MG63 (cell line): Measurements from ENCODE around the gene CCDC177. TPM values are rescaled to one million over a fixed set of nuclear protein-coding genes. Genes with fewer than 3 reads are reported as not detected.
"Not testable (repeated sequence)": the region's sequence is repeated elsewhere in the genome, so short reads cannot be mapped to it uniquely, and the experiment has no call there.

Experiments used
- DNase-seq: peaks from one replicate; pipeline ENCODE4 v3.0.0-alpha.2; 2020
- H3K27me3 ChIP-seq: fragments of 250-450 bp; sonication (Bioruptor Pico); 2 replicates; pipeline ENCODE4 v1.5.1; 2020; ENCODE audit warnings: mild to moderate bottlenecking, moderate library complexity
- H3K36me3 ChIP-seq: fragments of 250-450 bp; sonication (Bioruptor Pico); 2 replicates; pipeline ENCODE4 v1.5.1; 2020; ENCODE audit warnings: mild to moderate bottlenecking, moderate library complexity
- H3K4me3 ChIP-seq: fragments of 250-450 bp; sonication (Bioruptor Pico); 2 replicates; pipeline ENCODE4 v1.5.1; 2020; ENCODE audit warnings: mild to moderate bottlenecking, moderate library complexity
- H3K9me3 ChIP-seq: fragments of 250-450 bp; sonication (Bioruptor Pico); 2 replicates; pipeline ENCODE4 v1.5.1; 2020; ENCODE audit warnings: mild to moderate bottlenecking, moderate library complexity
- total RNA-seq: library from RNA; depleted of rRNA; stranded (reverse); fragments of >200 nt; shearing (Covaris generic); gene quantifications from 2 replicates; pipeline ENCODE4 v1.2.3, GENCODE V29; 2014; ENCODE audit warnings: low replicate concordance

Gene CCDC177
- total RNA-seq, 1 experiment from 2014 or later, result not detected

DNA sequence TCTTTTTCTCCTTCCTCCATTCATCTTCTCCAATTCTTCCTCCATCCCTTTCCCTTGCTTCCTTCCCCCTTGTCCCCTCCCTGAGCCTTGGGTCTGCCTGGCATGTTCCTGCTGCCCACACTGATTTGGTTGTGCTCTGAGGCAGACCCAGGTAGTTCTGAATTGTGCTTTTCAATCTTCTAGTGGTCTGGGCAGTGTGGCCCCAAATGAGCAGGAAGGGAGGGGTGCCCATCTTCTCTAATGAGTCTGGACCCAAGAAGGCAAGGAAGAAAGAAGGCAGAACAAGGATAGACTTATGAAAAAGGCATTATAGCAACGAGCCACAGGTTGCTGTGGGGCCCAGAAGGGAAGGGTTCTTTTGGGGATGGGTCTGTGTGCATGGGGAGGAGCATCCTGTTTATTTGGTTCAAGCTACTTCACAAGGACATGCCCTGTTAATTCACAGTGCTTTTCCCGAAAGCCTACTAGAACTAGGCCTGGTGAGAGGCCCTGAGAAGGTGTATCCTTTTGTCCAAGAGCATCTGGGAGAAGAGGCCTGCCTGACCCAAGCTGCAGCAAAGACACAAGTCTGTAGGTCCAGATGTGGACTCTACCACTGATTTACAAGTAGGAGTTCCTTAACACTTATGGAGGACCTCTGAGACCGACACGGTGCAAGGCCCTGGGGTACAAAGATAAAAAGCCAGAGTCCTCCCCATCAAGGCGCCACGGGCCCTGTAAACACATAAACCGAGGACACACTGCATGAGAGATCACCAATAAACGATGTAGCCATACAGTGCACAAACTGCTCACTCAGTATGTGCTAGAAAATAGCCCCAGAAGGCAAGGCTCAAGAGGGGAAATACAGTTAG is 35.6 kb upstream of the CCDC177 start:
- Histone ChIP-seq H3K9me3 (no peaks in the 10 kb centered on the region), H3K27me3 (no peaks in the 10 kb centered on the region), H3K4me3 (peak overlapping the region; percentile 56), H3K36me3 (no peaks in the 10 kb centered on the region)
- DNase-seq, result no peak

DNA sequence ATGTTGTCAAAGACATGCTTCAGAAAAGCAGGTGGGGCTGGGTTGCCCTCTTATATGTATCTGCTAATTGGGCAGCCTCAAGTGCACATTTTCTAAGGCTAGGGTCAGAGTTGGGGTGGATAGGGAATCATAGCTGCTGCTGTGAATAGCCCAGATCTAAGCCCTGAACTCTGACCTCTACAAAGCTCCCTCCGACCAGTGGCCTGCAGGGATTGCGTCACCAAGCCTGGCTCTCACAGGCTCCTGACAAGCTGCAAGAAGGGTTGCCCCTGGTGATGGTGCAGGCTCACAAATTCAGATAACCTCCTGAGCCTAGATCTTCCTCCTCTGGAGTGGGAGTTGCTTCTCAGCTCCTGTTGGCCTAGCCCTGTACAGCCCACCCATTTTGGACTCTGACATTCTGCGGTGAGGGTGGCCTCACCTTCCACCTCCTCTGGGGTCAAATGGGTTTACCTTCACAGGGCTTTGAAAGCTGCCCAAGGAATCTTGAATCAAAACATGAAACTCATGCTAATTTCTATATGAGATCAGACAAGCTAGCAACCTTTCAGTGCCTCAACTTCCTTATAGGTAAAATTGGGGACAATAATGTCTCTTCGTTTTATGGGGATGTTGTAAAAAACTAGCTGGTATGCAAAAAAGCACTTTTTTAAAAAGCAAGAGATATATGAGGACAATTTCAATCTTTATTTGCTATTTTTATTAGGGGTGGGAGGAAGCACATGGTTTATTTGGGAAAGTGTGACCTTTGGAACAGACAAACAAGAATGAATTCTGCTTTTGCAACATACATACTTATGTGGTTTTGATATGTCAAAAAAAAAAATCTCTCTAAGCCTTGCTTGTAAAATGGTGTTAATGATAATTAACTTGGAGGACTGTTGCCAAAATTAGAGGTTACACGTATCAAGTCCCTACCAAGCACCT is 31.9 kb upstream of the CCDC177 start:
- Histone ChIP-seq H3K9me3 (no peaks in the 10 kb centered on the region), H3K27me3 (no peaks in the 10 kb centered on the region), H3K36me3 (no peaks in the 10 kb centered on the region), H3K4me3 (no peak overlapping the region)
- no peak for DNase-seq

DNA sequence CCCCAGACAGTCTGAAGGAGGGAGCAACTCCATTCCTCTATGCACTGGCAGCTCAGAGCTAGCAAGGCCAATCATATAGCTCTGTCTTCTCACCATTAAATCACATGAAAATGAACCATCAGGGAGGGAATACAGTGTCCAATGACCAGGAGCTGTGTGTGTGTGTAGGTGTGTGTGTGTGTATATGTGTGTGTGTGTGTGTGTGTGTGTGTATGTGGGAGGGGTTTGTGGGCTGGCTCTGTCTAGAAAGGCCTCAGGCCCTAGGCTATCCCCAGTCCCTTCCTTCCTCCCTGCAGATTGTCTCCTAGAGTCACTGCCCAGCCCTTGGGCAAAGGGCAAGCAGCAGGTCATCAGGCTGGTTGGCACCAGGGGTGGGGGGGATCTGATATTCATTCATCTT is 31.1 kb upstream of the CCDC177 start:
- Histone ChIP-seq H3K9me3 (no peaks in the 10 kb centered on the region), H3K36me3 (no peaks in the 10 kb centered on the region), H3K27me3 (no peaks in the 10 kb centered on the region), H3K4me3 (no peak overlapping the region)
- DNase-seq, result no peak

DNA sequence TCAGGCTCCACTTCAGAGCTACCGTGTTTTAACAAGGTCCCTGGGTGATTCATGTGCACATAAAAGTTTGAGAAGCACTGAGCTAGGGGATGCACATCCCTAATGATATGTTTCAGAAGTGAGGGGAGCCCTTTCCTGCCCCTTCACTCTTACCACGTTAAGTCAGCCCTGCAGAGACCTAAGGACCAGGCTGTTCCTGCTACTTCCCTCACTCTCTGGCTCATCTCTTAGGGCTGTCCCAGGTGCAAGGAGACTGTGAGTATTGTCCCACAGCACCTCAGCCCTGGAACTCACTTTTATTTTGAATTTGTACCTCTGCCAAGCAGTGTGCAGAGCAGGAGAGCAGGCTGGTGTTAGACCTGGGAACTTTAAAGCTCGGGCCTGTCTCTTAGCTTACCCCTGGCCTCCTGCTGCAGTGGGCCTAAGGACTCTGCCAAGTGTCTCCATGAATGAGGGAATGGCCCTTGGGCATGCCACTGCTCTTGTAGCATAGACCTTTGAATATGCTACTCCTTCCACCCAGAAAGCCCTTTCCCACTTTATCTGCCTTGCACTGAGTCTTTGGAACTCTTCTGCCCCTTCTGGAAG is 25.7 kb upstream of the CCDC177 start:
- H3K9me3 ChIP-seq, result no peaks in the 10 kb centered on the region
- no peaks in the 10 kb centered on the region for H3K27me3 ChIP-seq
- no peaks in the 10 kb centered on the region for H3K36me3 ChIP-seq
- no peak for DNase-seq
- H3K4me3 ChIP-seq, result no peak overlapping the region

DNA sequence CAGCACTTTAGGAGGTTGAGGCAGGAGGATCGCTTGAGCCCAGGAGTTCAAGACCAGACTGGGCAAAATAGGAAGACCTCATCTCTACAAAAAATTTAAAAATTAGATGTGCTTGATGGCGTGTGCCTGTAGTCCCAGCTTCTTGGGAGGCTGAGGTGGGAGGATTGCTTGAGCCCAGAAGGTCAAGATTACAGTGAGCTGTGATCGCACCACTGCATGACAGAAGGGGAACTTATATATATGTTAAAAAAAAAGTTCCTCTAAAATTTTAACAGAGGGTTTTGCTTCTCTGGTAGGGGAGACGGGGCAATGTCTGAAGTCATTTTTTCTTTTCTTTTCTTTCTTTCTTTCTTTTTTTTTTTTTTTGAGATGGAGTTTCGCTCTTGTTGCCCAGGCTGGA is 24.8 kb upstream of the CCDC177 start:
- H3K9me3 ChIP-seq, H3K4me3 ChIP-seq, DNase-seq, H3K36me3 ChIP-seq, H3K27me3 ChIP-seq: not testable (repeated sequence)

DNA sequence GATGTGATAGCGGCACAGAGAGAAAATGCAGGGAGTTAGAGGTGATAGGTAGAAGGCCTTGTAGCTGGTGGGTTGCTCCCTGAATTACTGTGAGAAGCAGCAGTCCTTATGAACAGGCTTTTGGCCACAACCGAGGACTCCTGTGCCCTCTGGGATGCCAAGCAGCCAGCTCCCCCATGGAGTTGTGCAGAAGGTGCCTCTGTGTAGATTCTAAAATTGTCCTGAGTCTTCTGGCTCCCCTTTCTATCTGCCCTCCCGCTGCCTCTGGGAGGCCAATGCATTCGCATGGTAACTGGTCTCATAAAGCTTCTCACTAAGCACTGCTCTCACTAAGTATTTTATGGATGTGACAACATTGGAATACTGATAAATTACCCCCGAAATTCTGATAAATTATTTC is 20.7 kb upstream of the CCDC177 start:
- Histone ChIP-seq H3K36me3 (no peaks in the 10 kb centered on the region), H3K9me3 (no peaks in the 10 kb centered on the region), H3K27me3 (no peaks in the 10 kb centered on the region), H3K4me3 (no peak overlapping the region)
- no peak for DNase-seq

GRCh38 chr14:69594846-69595245 is 20.2 kb upstream of the CCDC177 start:
- Histone ChIP-seq H3K9me3 (no peaks in the 10 kb centered on the region), H3K4me3 (no peak overlapping the region), H3K36me3 (no peaks in the 10 kb centered on the region), H3K27me3 (no peaks in the 10 kb centered on the region)
- no peak for DNase-seq

GRCh38 chr14:69593018-69593677 is 18.5 kb upstream of the CCDC177 start:
- no peaks in the 10 kb centered on the region for H3K27me3 ChIP-seq
- H3K36me3 ChIP-seq, result no peaks in the 10 kb centered on the region
- DNase-seq, result peak; percentile 79
- H3K9me3 ChIP-seq, result no peaks in the 10 kb centered on the region
- H3K4me3 ChIP-seq, result peak overlapping the region; percentile 18

DNA sequence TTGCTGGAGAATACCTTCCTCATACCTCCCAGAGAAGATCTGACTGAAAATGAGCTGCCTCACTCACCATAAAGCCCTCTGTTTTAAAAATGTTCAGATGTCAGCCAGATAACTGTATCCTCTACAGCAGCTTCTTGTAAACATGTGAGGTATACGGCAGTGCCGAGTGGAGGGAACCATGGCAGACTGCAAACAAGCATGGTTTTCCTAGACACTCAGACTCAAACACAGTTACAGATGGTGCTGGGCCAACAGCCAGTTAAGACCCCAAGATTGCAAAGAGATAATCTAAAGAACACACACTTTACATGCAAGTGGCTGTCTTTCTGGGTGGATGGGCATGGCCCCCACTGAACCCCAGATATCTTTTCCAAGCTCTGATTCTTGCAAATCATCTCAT is 16.6 kb upstream of the CCDC177 start:
- H3K9me3 ChIP-seq, result no peaks in the 10 kb centered on the region
- no peaks in the 10 kb centered on the region for H3K36me3 ChIP-seq
- no peaks in the 10 kb centered on the region for H3K27me3 ChIP-seq
- no peak for DNase-seq
- no peak overlapping the region for H3K4me3 ChIP-seq

- no peaks in the 10 kb centered on the region for H3K27me3 ChIP-seq
- H3K4me3 ChIP-seq, result no peak overlapping the region
- DNase-seq, result no peak
- no peaks in the 10 kb centered on the region for H3K9me3 ChIP-seq
- no peaks in the 10 kb centered on the region for H3K36me3 ChIP-seq
Measured at GRCh38 chr14:69587389-69587788, 12.7 kb upstream of the CCDC177 start.

GRCh38 chr14:69586404-69586803 is 11.7 kb upstream of the CCDC177 start:
- no peak overlapping the region for H3K4me3 ChIP-seq
- no peaks in the 10 kb centered on the region for H3K27me3 ChIP-seq
- no peaks in the 10 kb centered on the region for H3K9me3 ChIP-seq
- H3K36me3 ChIP-seq, result no peaks in the 10 kb centered on the region
- DNase-seq, result no peak

DNA sequence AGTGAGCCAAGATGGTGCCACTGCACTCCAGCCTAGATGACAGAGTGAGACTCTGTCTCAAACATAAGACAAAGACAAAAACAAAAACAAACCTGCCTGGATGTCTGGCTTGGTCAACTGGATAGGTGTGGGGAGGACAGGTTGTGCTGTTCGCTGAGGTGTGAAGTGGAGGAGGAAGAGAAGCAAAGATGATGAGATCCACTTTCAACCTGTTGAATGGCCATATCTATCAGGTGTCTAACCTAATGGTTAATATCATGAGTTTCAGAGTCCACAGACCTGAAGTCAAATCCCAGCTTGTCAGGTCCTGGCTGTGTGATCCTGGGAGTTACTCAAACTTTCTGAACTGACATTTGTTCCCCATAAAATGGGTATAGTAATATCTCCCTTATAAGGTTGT is 9.7 kb upstream of the CCDC177 start:
- no peak overlapping the region for H3K4me3 ChIP-seq
- H3K27me3 ChIP-seq, result no peaks in the 10 kb centered on the region
- H3K36me3 ChIP-seq, result no peaks in the 10 kb centered on the region
- no peak for DNase-seq
- H3K9me3 ChIP-seq, result no peaks in the 10 kb centered on the region

DNA sequence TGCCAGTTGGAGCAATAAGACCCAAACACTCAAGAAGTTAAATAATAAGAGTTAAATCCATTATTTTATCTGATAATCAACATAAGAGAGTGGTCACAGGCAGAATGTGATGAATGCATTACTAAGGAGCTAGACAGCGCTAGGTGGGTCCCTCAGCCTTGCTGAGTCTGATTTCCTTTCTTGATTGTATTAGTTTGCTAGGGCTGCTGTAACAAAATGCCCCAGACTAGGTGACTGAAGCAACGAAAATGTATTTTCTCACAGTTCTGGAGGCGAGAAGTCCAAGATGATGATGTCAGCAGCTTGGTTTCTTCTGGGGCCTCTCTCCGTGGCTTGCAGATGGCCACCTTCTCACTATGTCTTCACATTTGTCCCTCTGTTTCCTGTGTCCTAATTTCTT is 8.2 kb upstream of the CCDC177 start:
- no peaks in the 10 kb centered on the region for H3K9me3 ChIP-seq
- no peak for DNase-seq
- no peaks in the 10 kb centered on the region for H3K27me3 ChIP-seq
- H3K4me3 ChIP-seq, result no peak overlapping the region
- H3K36me3 ChIP-seq, result no peaks in the 10 kb centered on the region

DNA sequence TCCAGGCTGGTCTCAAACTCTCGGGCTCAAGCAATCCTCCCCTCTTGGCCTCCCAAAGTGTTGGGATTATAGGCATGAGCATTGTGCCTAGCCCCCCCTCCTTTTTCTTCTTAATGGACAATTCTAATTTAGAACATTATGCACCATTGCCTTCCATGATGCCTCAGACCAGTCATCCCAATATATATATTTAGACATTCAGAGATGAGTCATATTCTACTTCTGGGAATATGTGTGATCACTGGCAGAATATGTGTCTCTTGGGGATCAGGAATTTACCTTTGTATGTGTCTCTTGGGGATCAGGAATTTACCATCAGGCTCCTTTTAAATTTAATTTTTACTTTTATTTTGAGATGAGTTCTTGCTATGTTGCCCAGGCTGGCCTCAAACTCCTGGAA is 7.5 kb upstream of the CCDC177 start:
- Histone ChIP-seq H3K9me3 (no peaks in the 10 kb centered on the region), H3K36me3 (no peaks in the 10 kb centered on the region), H3K27me3 (no peaks in the 10 kb centered on the region), H3K4me3 (no peak overlapping the region)
- DNase-seq, result no peak

GRCh38 chr14:69581316-69581935 is 6.8 kb upstream of the CCDC177 start:
- Histone ChIP-seq H3K9me3 (no peaks in the 10 kb centered on the region), H3K27me3 (no peaks in the 10 kb centered on the region), H3K4me3 (no peak overlapping the region), H3K36me3 (no peaks in the 10 kb centered on the region)
- DNase-seq, result no peak

DNA sequence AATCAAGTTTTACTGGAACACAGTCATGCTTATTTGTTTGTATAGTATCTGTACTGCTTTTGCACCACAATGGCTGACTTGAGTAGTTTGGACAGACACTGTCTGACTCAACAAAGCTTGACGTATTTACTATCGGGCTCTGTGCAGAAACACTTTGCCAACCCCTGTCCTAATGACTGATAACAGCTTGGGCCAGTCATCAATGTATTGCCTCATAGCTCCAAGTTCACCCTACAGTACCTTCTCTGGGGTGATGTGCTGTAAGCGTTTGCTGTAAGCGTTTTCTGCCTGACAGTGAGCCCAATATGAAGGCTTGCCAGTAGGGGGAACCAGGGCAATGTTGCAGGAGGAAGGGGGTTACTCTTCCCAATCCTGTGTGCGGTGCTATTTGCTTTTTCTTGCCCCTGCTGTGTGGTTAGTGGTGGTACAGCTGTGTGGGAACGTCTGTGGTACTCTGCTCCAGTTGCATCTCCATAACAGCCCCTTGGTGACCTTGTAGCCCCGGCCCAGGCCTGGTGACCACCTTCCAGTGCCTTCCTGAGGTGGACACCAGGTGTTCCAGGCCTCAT is 5.4 kb upstream of the CCDC177 start:
- Histone ChIP-seq H3K9me3 (no peaks in the 10 kb centered on the region), H3K36me3 (no peaks in the 10 kb centered on the region), H3K27me3 (no peaks in the 10 kb centered on the region), H3K4me3 (no peak overlapping the region)
- DNase-seq, result peak; percentile 59
